BJ (cell line): ENCODE results near the gene ASS1. TPM values are rescaled to one million over a fixed set of nuclear protein-coding genes. Genes with fewer than 3 reads are reported as not detected.

Experiments used
- CTCF ChIA-PET: fragments of 350-600 bp; formaldehyde crosslinking; extraction: SDS; loops from one replicate; lab custom pipeline; 2021; ENCODE audit warnings: antibody characterized with exemption, inconsistent platforms; lab: Yijun Ruan, JAX
- POLR2A ChIA-PET: fragments of 300-600 bp; sonication (Branson Sonifier 250); formaldehyde crosslinking; extraction: SDS; loops from one replicate; lab custom pipeline; 2021; ENCODE audit warnings: antibody characterized with exemption; lab: Charles Lee
- DNase-seq: peaks from one replicate; pipeline ENCODE4 v3.0.0-alpha.2; 2011; ENCODE audit warnings: low read depth
- H3K27me3 ChIP-seq: 2 replicates; pipeline ENCODE4 v1.6.0; 2011; ENCODE audit warnings: low read length; ENCODE audit not compliant: control insufficient read depth, insufficient read depth
- H3K36me3 ChIP-seq: 2 replicates; pipeline ENCODE4 v1.5.1; 2011; ENCODE audit warnings: low read length; ENCODE audit not compliant: control insufficient read depth, insufficient read depth
- H3K4me3 ChIP-seq: 2 replicates; pipeline ENCODE4 v1.5.1; 2011; ENCODE audit warnings: low read depth, mild to moderate bottlenecking, control low read depth, low read length
- CTCF ChIP-seq: IDR thresholded peaks from 2 replicates; pipeline ENCODE4 v1.5.1; 2011; ENCODE audit warnings: low read depth, mild to moderate bottlenecking, control low read depth, inconsistent platforms, low read length, moderate library complexity; ENCODE audit not compliant: insufficient read depth
- polyA plus RNA-seq: library from polyadenylated mRNA; depleted of rRNA; stranded (reverse); fragments of >200 nt; gene quantifications from 2 replicates; pipeline ENCODE4 v1.2.3, GENCODE V29; 2011

Gene ASS1
- polyA plus RNA-seq, 1 experiment = 1,223 TPM

- H3K27me3 ChIP-seq = peaks cover 4% of the 10 kb centered on the region
- H3K4me3 ChIP-seq = no peak overlapping the region
- POLR2A ChIA-PET = no interaction called here
- H3K36me3 ChIP-seq = no peaks in the 10 kb centered on the region
- DNase-seq = no peak
- CTCF ChIA-PET = interaction anchor here (1.5 kb wide), 1 partner anchor 12 kb away, joined by 3 read pairs; no protein-coding TSS in a partner anchor
- TF ChIP-seq CTCF = no peak
These were observed 79.2 kb downstream of the ASS1 start for GRCh38 chr9:130523921-130524320.

- Histone ChIP-seq H3K27me3 (peaks cover 8% of the 10 kb centered on the region), H3K4me3 (no peak overlapping the region), H3K36me3 (no peaks in the 10 kb centered on the region)
- CTCF ChIA-PET = no interaction called here
- POLR2A ChIA-PET = no interaction called here
- no peak for TF ChIP-seq CTCF
- DNase-seq = no peak
These were observed 81.6 kb downstream of the ASS1 start for GRCh38 chr9:130526193-130526853.

DNA sequence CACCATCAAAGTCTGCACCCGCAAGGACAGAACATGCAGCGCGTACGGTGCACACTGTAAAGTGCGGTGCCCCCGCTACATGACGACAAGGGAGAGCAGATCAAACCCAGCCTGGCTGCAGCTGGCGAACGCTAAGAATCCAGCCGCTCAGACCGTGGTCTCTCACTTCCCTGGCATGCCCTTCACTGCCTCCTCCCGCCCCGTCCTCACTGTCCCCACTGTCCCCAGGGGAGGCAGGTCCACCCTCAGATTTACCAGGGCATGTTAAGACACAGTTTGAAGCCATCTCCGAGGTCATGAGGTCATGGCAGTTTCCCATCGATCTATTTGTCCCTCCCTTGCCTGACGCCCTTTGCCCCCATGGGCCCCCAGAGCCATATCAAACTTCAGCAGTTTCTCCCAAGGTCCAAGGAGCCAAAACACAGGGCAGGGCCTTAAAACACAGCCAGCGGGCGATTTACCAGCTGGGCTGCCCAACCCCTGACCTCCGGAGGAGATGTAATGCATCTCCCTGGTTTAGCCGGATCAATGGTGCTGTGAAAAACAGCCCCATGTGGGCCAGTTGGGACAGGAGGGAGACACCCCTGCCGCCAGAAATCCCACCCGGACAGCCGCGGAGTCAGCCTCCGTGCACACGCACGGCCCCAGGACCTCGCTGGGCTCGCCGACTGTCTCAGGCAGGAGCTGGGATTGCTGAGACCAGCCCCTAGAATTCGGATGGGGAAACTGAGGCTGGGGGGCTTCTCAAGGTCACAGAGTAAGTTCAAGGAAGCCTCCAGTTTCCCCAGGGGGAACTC lies 82.3 kb downstream of the ASS1 start:
- no peak overlapping the region for H3K4me3 ChIP-seq
- POLR2A ChIA-PET = no interaction called here
- H3K36me3 ChIP-seq = no peaks in the 10 kb centered on the region
- CTCF ChIA-PET = no interaction called here
- peaks cover 8% of the 10 kb centered on the region; the same call in 1 of the 2 replicates for H3K27me3 ChIP-seq
- DNase-seq = no peak
- TF ChIP-seq CTCF = no peak

GRCh38 chr9:130527651-130528310 lies 83.0 kb downstream of the ASS1 start:
- ChIA-PET POLR2A (no interaction called here), CTCF (no interaction called here)
- no peak for TF ChIP-seq CTCF
- DNase-seq = no peak
- Histone ChIP-seq H3K4me3 (no peak overlapping the region), H3K27me3 (peaks cover 8% of the 10 kb centered on the region; the same call in 1 of the 2 replicates), H3K36me3 (no peaks in the 10 kb centered on the region)

- TF ChIP-seq CTCF = no peak
- POLR2A ChIA-PET = no interaction called here
- Histone ChIP-seq H3K4me3 (no peak overlapping the region), H3K36me3 (no peaks in the 10 kb centered on the region), H3K27me3 (peaks cover 8% of the 10 kb centered on the region; the same call in 1 of the 2 replicates)
- DNase-seq = no peak
- CTCF ChIA-PET = no interaction called here
These were observed 83.9 kb downstream of the ASS1 start for GRCh38 chr9:130528674-130529073.
